HG02884 (cell line): ENCODE data around the gene CTU2.
"Not testable (repeated sequence)": the region's sequence is repeated elsewhere in the genome, so short reads cannot be mapped to it uniquely, and the experiment has no call there.

ENCODE experiments used
- ATAC-seq: cut with Tn5 transposase; IDR thresholded peaks from one replicate; pipeline ENCODE4 v1.9.1; 2021; ENCODE audit warnings: mild to moderate bottlenecking, moderate library complexity; ENCODE audit not compliant: unreplicated experiment

CTU2 gene

GRCh38 chr16:88706229-88706964 is at the start of gene CTU2, which contains the start of gene RNF166:
Gene CTU2 (plus strand): TSS chr16:88706503. CDS start chr16:88706531, 28 bp downstream.
Gene RNF166 (minus strand): TSS chr16:88706408. CDS start chr16:88706325, 83 bp downstream.
- ATAC-seq = no peak

- no peak for ATAC-seq
These were observed 48.9 kb upstream of the CTU2 start for GRCh38 chr16:88657371-88657770.

GRCh38 chr16:88658714-88659113 is 47.6 kb upstream of the CTU2 start:
- ATAC-seq = no peak

- ATAC-seq = no peak
These were observed 47.1 kb upstream of the CTU2 start for GRCh38 chr16:88659160-88659559.

- no peak for ATAC-seq
These were observed 44.8 kb upstream of the CTU2 start for GRCh38 chr16:88661468-88661867.

GRCh38 chr16:88662222-88662842 is 44.0 kb upstream of the CTU2 start:
- no peak for ATAC-seq

GRCh38 chr16:88662843-88663606 is 43.3 kb upstream of the CTU2 start, which contains the start of gene MVD:
Gene MVD (minus strand): TSS chr16:88663091. CDS start chr16:88663080, 11 bp downstream.
- ATAC-seq = peak; percentile 92

GRCh38 chr16:88665148-88665547 is 41.2 kb upstream of the CTU2 start:
- no peak for ATAC-seq

- ATAC-seq = no peak
These were observed 40.7 kb upstream of the CTU2 start for GRCh38 chr16:88665570-88665969.

GRCh38 chr16:88667461-88667860 is 38.8 kb upstream of the CTU2 start:
- no peak for ATAC-seq

- ATAC-seq = not testable (repeated sequence)
These were observed 36.8 kb upstream of the CTU2 start for GRCh38 chr16:88669493-88669892.

- no peak for ATAC-seq
These were observed 36.3 kb upstream of the CTU2 start for GRCh38 chr16:88669980-88670379.

GRCh38 chr16:88671806-88672205 is 34.5 kb upstream of the CTU2 start:
- ATAC-seq = no peak

GRCh38 chr16:88672776-88673175 is 33.5 kb upstream of the CTU2 start:
- no peak for ATAC-seq

- ATAC-seq = no peak
These were observed 32.5 kb upstream of the CTU2 start for GRCh38 chr16:88673716-88674379.

- ATAC-seq = no peak
These were observed 29.6 kb upstream of the CTU2 start for GRCh38 chr16:88676502-88677242.

- no peak for ATAC-seq
These were observed 28.6 kb upstream of the CTU2 start for GRCh38 chr16:88677721-88678120.

GRCh38 chr16:88678224-88678979 is 27.9 kb upstream of the CTU2 start:
- ATAC-seq = no peak

- no peak for ATAC-seq
These were observed 25.7 kb upstream of the CTU2 start for GRCh38 chr16:88680554-88681083.
